ENCODE results near the gene AGBL2.

The AGBL2 gene

GRCh38 chr11:47726878-47727514 lies 11.8 kb upstream of the AGBL2 start:
- TF ChIP-seq CTCF (conservative IDR thresholded peaks at IDR 0.05) = no peak
- no peak overlapping the region for H3K27ac ChIP-seq

- TF ChIP-seq CTCF (conservative IDR thresholded peaks at IDR 0.05) = no peak
- no peak overlapping the region for H3K27ac ChIP-seq
These were observed 10.9 kb upstream of the AGBL2 start for GRCh38 chr11:47726118-47726442.

GRCh38 chr11:47725442-47726117 lies 10.4 kb upstream of the AGBL2 start:
- no peak overlapping the region for H3K27ac ChIP-seq
- TF ChIP-seq CTCF (conservative IDR thresholded peaks at IDR 0.05) = no peak

GRCh38 chr11:47724041-47724729 lies 9.0 kb upstream of the AGBL2 start:
- no peak overlapping the region for H3K27ac ChIP-seq
- no peak for TF ChIP-seq CTCF (conservative IDR thresholded peaks at IDR 0.05)

GRCh38 chr11:47723041-47723440 lies 7.9 kb upstream of the AGBL2 start:
- no peak for TF ChIP-seq CTCF (conservative IDR thresholded peaks at IDR 0.05)
- no peak overlapping the region for H3K27ac ChIP-seq

GRCh38 chr11:47720651-47721050 lies 5.5 kb upstream of the AGBL2 start:
- TF ChIP-seq CTCF (conservative IDR thresholded peaks at IDR 0.05) = no peak
- no peak overlapping the region for H3K27ac ChIP-seq

- no peak; the same call in 1 of the 2 replicates for TF ChIP-seq CTCF (conservative IDR thresholded peaks at IDR 0.05)
- no peak overlapping the region for H3K27ac ChIP-seq
These were observed 1.5 kb upstream of the AGBL2 start for GRCh38 chr11:47716692-47717091.

Measured in VCaP (cell line).